ENCODE measurements around the gene LAS1L. TPM values are rescaled to one million over a fixed set of nuclear protein-coding genes. Genes with fewer than 3 reads are reported as not detected.

LAS1L gene
- polyA plus RNA-seq, 2 of the 4 experiments (the other 2 are of a cell fraction), result 67.7 to 72.0 TPM

DNA sequence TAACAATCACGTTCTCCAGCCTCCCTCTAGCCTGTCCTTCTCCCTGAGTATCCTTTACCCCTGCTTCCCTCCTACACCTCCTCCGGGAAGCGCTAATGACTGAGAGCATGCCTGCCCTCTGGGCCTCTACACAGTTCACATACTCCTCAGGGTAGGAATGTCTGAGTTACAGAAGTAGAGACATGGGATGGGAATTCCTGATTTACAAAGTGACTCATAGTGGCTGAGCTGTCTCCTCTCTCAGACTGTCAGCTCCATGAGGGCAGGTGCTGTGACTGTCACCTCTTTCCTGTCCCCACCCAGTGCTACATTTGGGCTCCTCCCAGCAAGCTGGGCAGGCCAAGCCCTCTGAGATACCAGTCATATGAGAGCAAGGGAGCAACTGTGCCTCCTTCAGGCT, 2.6 kb downstream of the LAS1L start:
- Histone ChIP-seq H3K4me1 (peaks cover 8% of the 10 kb centered on the region; the same call in 1 of the 3 replicates), H3K27ac (no peak overlapping the region), H3K4me2 (no peak overlapping the region), H3K9me3 (no peaks in the 10 kb centered on the region), H3K4me3 (no peak overlapping the region)
- ChIA-PET POLR2A (no interaction called here), CTCF (no interaction called here)
- TF ChIP-seq, protein P1, sequence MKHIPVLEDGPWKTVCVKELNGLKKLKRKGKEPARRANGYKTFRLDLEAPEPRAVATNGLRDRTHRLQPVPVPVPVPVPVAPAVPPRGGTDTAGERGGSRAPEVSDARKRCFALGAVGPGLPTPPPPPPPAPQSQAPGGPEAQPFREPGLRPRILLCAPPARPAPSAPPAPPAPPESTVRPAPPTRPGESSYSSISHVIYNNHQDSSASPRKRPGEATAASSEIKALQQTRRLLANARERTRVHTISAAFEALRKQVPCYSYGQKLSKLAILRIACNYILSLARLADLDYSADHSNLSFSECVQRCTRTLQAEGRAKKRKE (CRISPR knock-in tag; IDR thresholded peaks at IDR 0.05; ENCODE audit: low read depth), result no peak
- TF ChIP-seq USF2 (IDR thresholded peaks at IDR 0.05) (no peak), TFCP2L1 (CRISPR knock-in tag; IDR thresholded peaks at IDR 0.05) (no peak), RCOR1 (IDR thresholded peaks at IDR 0.05; ENCODE audit: low read depth, low read length) (no peak), KDM5A (IDR thresholded peaks at IDR 0.05) (no peak), EP300 (IDR thresholded peaks at IDR 0.05) (no peak), NPAS2 (CRISPR knock-in tag; IDR thresholded peaks at IDR 0.05; ENCODE audit: borderline replicate concordance) (no peak), BCL3 (IDR thresholded peaks at IDR 0.05) (no peak), KDM1A (IDR thresholded peaks at IDR 0.05; ENCODE audit: low read depth) (no peak), POLR2AphosphoS2 (conservative IDR thresholded peaks at IDR 0.05; ENCODE audit: low read length) (no peak), FOSB (CRISPR knock-in tag; IDR thresholded peaks at IDR 0.05) (no peak)
- TF ChIP-seq, protein P2, sequence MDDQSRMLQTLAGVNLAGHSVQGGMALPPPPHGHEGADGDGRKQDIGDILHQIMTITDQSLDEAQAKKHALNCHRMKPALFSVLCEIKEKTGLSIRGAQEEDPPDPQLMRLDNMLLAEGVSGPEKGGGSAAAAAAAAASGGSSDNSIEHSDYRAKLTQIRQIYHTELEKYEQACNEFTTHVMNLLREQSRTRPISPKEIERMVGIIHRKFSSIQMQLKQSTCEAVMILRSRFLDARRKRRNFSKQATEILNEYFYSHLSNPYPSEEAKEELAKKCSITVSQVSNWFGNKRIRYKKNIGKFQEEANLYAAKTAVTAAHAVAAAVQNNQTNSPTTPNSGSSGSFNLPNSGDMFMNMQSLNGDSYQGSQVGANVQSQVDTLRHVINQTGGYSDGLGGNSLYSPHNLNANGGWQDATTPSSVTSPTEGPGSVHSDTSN (IDR thresholded peaks at IDR 0.05), result no peak
- FAIRE-seq, result no peak
- no peak for DNase-seq (ENCODE audit: low read depth in 1 of 2, low spot score in 1 of 2)
- no peak for ATAC-seq
- WGBS (ENCODE audit: missing lambda C conversion rate), result 93% methylated on average over 3 of the region's 3 CpGs

GRCh38 chrX:65528705-65529340, 5.8 kb downstream of the LAS1L start:
- Histone ChIP-seq H3K27ac (no peak overlapping the region), H3K4me1 (peaks cover 8% of the 10 kb centered on the region; the same call in 1 of the 3 replicates), H3K9me3 (no peaks in the 10 kb centered on the region), H3K4me3 (no peak overlapping the region), H3K4me2 (no peak overlapping the region)
- CTCF ChIA-PET, result interaction anchor here (0.6 to 3.1 kb wide), 17 partner anchors 8 to 474 kb away, joined by 3 to 10 read pairs (median 3); no protein-coding TSS in a partner anchor
- ATAC-seq, result peak; percentile 83 to 86
- WGBS (ENCODE audit: missing lambda C conversion rate), result 33% methylated on average over 9 of the region's 9 CpGs
- no peak for FAIRE-seq
- peak; percentile 25 to 75 for DNase-seq (ENCODE audit: low read depth in 1 of 2, low spot score in 1 of 2)
- POLR2A ChIA-PET, result no interaction called here
- TF ChIP-seq, protein P3, sequence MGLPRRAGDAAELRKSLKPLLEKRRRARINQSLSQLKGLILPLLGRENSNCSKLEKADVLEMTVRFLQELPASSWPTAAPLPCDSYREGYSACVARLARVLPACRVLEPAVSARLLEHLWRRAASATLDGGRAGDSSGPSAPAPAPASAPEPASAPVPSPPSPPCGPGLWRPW (IDR thresholded peaks at IDR 0.05), result no peak
- TF ChIP-seq JUN (IDR thresholded peaks at IDR 0.05) (no peak), ZFP36 (IDR thresholded peaks at IDR 0.05; ENCODE audit: borderline replicate concordance, partially characterized antibody) (no peak), GATA3 (IDR thresholded peaks at IDR 0.05; ENCODE audit: borderline replicate concordance) (no peak), ESRRA (IDR thresholded peaks at IDR 0.05; ENCODE audit: borderline replicate concordance, low read length) (no peak), NFE2L2 (conservative IDR thresholded peaks at IDR 0.05; ENCODE audit: low read length) (no peak), BHLHE40 (IDR thresholded peaks at IDR 0.05; ENCODE audit: low read depth, low read length) (no peak), RFX5 (IDR thresholded peaks at IDR 0.05) (no peak), ZC3H11A (IDR thresholded peaks at IDR 0.05) (no peak), RAD21 (conservative IDR thresholded peaks at IDR 0.05 in 1 of 2, IDR thresholded peaks at IDR 0.05 in 1 of 2) (peak; percentile 46 to 54; a peak in 4 of 5 replicates), TP53 (CRISPR knock-in tag; IDR thresholded peaks at IDR 0.05) (no peak), FOSB (CRISPR knock-in tag; IDR thresholded peaks at IDR 0.05) (no peak), SMC3 (IDR thresholded peaks at IDR 0.05) (0 out of 3 replicates have a peak, but pooled peaks have one; percentile 13), CHD4 (IDR thresholded peaks at IDR 0.05; ENCODE audit: borderline replicate concordance) (no peak), FOXS1 (CRISPR knock-in tag; IDR thresholded peaks at IDR 0.05) (no peak), KDM5A (IDR thresholded peaks at IDR 0.05) (no peak), CBX2 (IDR thresholded peaks at IDR 0.05; ENCODE audit: borderline replicate concordance, low read depth) (no peak), CTCF (IDR thresholded peaks at IDR 0.05) (peak; percentile 71)
- TF ChIP-seq, protein P1 (CRISPR knock-in tag; IDR thresholded peaks at IDR 0.05; ENCODE audit: low read depth), result no peak

All from A549 (cell line).